NCI-H2107 (cell line): ENCODE measurements around the gene HHAT.

Source experiments
- DNase-seq: peaks from one replicate; lab custom pipeline; 2025; lab: John Stamatoyannopoulos, UW

The HHAT gene

GRCh38 chr1:210551899-210552298 is 223.2 kb downstream of the HHAT start:
- DNase-seq, result no peak

- DNase-seq, result no peak
Observed at GRCh38 chr1:210553711-210554110, 225.0 kb downstream of the HHAT start.

- DNase-seq, result no peak
Observed at GRCh38 chr1:210554382-210554781, 225.7 kb downstream of the HHAT start.

- no peak for DNase-seq
Observed at GRCh38 chr1:210556475-210556874, 227.8 kb downstream of the HHAT start.

DNA sequence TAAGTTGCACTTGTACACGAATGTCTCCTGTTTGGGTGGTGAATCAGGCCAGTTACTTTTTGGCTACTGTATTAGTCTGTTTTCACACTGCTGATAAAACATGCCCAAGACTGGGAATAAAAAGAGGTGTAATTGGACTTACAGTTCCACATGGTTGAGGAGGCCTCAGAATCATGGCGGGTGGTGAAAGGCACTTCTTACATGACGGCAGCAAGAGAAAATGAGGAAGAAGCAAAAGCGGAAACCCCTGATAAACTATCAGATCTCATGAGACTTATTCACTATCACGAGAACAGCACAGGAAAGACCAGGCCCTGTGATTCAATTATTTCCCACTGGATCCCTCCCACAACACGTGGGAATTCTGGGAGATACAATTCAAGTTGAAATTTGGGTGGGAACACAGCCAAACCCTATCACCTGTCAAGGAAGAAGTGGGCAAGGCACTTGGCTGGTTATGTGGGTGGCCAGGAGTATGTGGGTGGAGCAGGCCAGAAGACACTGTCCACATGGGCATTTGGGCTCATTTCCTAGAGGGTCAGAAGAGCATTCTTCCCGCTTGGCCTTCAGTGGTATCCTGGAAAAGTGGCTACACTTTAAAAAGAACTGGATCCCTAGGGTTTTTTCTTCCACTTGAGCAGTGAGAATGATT is 228.8 kb downstream of the HHAT start:
- no peak for DNase-seq

- DNase-seq, result no peak
Observed at GRCh38 chr1:210558302-210558701, 229.6 kb downstream of the HHAT start.

- DNase-seq, result no peak
Observed at GRCh38 chr1:210565306-210565705, 236.6 kb downstream of the HHAT start.

DNA sequence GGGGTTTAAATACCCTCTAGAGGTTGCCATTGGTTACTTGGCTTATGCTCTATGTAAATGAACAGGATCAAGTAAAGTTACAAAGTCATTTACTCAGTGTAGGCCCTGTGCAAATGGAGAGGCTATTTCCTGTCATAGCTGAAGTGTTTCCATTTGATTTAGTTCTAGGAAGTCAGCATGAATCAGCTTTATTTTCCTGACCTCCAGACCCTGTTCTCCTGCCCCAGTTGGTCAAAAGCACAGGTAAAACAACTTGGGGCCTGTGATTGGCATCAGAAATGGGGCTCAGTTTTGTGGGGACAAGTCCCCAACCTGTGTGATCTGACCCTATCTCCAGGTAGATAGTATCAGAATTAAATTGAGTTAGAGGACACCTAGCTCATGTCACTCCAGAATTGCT is 239.9 kb downstream of the HHAT start:
- no peak for DNase-seq

DNA sequence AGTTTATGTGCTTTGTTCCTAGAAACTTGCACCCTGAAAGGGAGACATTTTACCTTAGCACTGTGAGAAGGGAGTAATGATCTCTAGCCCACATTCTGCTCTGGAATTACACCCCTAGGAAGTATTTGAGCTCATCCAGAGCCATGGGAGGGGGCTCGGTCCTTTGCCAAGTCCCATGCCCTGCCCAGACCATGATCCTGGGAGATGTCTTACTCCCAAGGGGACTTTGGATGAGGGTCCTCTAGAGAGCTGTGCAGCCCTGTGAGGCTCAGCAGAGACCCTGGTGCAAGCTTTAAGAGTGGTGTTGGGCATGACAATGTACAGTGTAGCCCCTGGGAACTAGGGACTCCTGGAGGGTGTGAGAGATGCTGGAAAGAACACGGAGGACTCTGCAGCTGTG is 241.4 kb downstream of the HHAT start:
- no peak for DNase-seq

DNA sequence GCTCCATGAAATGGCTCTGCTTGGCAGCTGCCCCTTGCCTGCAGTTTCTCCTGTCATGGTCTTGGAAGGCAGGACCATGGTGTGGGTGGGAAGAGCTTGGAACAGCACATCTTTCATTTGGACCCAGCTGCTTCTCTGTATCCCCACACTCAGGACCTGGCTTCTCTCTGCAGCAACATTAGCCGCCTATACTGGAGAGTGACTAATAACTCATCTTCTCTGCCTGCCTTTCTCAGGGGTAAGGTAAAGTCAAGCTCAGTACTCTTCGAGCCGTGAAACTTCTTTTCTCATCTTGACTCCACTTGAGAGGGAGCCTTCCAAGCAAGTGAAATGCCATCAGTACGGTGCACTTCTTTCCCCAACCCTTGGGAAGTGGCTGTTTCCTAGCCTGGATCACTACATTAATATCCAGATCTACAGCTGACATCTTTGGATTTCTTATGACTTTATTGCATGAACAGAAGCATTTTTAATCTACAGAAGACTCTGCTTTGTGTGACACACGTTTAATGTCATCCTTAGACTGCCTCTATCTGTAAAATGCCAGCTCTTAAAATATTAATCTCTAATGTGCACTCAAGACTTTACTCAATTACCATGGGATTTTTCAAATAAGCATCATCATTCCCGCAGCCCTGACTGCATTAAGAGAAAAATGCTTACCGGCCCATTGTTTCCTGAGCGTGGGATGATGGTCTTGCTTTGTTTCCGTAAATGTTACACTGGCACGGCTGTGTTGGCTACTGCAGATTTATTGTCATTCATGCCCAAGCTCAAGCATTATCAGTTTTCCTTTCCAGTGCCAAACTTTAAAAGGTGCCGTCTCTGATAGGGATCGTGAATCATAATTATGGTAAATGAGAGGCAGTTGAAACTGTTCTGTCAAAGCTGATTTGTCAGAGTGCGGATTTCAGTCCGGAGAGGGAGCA is 242.9 kb downstream of the HHAT start:
- no peak for DNase-seq

DNA sequence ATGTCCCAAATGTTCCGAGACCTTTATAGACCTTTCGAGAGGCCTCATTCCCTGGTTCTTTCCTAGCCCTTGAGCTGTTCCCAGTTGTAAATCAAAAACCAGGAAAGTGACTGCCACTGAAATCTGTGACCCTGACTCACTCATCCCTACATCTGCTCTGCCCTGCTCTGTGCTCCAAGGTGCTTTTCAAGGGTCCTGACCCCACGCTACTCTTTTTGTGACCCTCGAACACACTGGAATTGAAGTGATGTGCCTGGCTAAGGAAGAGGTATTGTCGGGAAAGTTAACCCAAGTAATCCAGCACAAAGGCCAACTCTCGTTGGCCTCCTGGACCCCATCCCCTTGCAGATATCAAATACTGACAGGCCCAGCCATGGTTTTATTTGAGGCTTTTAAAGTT is 244.4 kb downstream of the HHAT start:
- DNase-seq, result no peak

DNA sequence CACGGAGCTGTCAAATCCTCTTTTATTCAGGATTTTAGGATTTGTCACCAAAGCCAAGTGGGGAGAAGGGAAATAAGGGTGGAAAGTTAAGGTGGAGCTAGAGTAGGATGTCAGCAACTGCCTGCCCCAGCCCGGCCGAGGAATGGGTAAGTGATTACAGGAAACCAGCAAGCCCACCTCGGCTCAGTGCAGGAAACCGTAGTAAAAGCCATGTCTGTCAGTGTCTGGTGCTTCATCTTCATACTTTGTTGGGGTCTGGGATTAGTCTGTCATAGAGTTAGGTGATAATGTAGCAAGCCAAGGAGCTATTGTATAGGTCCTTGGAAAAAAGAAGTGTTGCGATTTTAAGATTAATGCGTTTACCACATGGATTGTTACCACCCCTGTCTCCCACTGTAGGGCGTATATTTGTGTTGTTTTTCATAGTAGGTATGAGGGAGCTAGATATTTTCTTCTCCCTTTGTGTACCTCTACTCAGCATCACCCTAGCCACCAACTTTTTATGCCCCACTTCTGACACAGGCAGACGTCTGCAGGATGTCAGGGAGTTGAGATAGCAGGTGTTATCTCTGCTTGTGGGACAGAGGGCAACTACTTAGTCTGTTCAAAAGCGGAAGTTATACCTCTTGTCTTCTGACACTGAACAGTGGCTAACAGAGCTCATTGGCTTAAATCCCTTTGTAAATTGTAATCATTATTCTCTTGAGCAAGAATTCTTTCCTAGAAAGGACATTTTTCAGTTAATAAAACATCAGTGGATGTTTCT is 253.7 kb downstream of the HHAT start:
- no peak for DNase-seq

DNA sequence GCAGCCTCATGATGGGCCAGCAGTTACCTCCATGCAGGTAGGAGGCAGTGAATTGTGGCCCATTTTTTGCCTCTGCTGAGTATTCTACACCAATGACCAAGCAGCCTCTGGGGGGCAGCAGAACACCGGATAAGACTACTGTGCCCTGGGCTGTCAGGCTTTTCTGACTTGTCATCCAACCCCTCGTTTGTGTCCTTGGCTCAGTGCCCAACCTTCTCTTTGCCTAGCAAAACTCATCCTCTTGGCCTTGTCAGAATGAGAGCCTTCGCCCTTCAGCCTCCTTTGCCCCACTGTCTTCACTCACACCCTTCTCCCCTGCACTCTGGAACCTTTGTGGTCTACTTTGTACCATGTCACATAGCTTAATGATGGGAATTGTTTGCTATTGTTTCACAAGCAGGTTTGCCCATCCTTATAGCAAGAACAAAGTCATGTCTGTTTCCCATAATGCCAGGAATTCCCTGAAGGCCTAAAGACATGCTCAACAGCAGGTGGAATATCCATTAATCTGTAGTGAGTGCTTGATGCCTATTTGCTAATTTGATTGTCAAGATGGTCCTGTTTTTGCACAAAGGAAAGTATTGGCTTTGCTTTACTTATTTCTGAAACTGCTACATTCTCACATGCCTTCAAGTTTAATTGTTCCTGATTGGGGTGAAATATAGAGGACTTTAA is 255.9 kb downstream of the HHAT start:
- DNase-seq, result peak; percentile 94

- no peak for DNase-seq
Observed at GRCh38 chr1:210586771-210587170, 258.1 kb downstream of the HHAT start.

- no peak for DNase-seq
Observed at GRCh38 chr1:210587566-210587965, 258.9 kb downstream of the HHAT start.

DNA sequence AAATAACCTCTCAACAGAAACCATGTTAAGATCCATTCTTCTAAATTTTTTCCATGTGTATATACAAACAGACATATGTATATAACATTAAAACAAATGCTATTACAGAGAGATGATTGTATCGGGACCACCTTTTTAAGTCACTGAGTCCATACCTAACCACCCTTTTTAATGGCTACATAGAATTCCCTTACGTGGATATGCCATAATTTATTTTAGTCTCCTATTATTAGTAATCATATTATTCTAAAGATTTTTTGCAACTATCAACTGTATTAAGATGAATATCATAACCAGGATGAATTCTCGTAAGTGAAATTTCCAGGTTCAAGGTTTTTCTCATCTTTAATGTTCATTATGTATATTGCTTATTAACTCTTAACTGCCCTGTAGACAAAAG is 259.7 kb downstream of the HHAT start:
- DNase-seq, result no peak

DNA sequence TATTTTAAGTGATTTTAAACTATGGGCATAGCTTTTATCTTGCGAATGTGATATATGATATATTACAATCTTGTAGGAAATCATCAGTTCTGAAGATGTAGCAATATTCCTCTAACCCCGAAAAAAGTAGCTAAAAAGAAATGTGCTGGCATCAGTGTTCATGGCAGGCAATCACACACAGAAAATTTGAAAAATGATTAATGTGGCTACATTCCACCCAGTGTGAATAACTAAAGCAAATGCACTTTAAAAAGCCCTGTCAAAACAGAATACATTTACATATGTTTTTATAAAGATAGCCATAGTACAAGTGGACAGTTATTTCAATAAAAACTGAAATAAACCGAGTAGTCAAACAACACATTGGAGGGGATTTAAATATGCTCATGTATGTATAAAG is 260.2 kb downstream of the HHAT start:
- no peak for DNase-seq

DNA sequence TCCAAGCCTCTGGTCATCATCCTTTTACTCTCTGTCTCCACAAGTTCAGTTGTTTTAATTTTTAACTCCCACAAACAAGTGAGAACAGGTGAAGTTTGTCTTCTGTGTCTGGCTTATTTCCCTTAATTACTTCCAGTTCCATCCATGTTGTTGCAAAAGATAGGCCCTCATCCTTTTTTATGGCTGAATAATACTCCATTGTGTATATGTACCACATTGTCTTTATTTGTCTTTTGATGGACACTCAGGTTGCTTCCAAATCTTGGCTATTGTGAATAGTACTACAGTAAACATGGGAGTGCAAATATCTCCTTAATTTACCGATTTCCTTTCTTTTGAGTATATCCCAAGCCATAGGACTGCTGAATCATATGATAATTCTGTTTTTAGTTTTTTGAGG is 262.5 kb downstream of the HHAT start:
- no peak for DNase-seq

DNA sequence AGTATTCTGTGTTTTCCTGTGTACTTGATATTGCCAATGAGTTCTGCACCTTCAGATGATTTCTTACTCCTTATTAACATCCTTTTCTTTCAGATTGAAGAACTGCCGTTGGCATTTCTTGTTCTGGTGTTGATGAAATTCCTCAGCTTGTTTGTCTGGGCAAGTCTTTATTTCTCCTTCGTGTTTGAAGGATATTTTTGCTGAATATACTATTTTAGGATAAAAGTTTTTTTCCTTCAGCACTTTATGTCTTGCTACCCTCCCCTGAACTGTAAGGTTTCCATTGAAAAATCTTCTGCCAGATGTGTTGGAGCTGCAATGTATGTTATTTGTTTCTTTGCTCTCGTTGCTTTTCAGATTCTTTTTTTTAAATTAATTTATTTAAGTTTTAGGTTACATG is 265.9 kb downstream of the HHAT start:
- no peak for DNase-seq

- DNase-seq, result no peak
Observed at GRCh38 chr1:210596641-210597040, 267.9 kb downstream of the HHAT start.

DNA sequence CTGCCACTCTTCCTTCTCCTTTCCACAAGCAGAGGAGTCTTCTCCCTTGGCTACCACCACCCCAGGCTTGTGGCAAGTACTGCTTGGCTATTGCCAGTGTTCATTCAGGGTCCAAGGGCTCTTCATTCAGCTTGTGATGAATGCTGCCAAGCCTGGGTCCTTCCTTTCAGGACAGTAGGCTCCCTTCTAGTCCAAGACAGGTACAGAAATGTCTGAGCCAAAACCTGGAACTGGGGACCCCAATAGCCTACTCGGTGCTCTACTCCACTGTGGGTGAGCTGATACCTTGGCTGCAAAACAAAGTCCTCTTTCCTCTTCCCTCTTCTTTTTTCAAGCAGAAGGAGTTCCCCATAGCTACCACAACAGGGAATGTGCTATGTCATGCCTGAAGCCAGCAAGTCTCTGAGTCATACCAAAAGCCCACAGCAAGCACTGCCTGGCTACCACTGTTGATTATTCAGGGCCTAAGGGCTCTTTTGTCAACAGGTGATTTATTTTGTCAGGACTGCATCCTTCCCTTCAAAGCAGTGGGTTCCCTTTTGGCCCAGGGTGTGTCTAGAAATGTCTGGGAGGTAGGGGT is 268.9 kb downstream of the HHAT start:
- no peak for DNase-seq

- no peak for DNase-seq
Observed at GRCh38 chr1:210598135-210598652, 269.5 kb downstream of the HHAT start.
